SK-N-SH (cell line): Measurements from ENCODE around the gene GSK3A.

ENCODE experiments used
- CHD2 ChIP-seq: fragments of 150-350 bp; IDR thresholded peaks from 2 replicates; pipeline ENCODE4 v1.6.1; 2018; ENCODE audit warnings: low read length; ENCODE audit not compliant: partially characterized antibody
- ELF1 ChIP-seq: IDR thresholded peaks from 2 replicates; pipeline ENCODE4 v1.4.0; 2012
- EZH2phosphoT487 ChIP-seq: fragments of 200-600 bp; sonication (generic); IDR thresholded peaks from 2 replicates; pipeline ENCODE4 v1.6.1; 2017; ENCODE audit warnings: low read depth, mixed run types, mild to moderate bottlenecking, antibody characterized with exemption, moderate library complexity, borderline replicate concordance
- JUND ChIP-seq: IDR thresholded peaks from 2 replicates; pipeline ENCODE4 v1.4.0; 2012
- MXI1 ChIP-seq: IDR thresholded peaks from 2 replicates; pipeline ENCODE4 v1.6.1; 2012; ENCODE audit warnings: mild to moderate bottlenecking, low read depth, low read length, improper control_type of control experiment
- NFIC ChIP-seq: IDR thresholded peaks from 2 replicates; pipeline ENCODE4 v1.4.0; 2012; ENCODE audit warnings: borderline replicate concordance
- POLR2AphosphoS5 ChIP-seq: IDR thresholded peaks from 2 replicates; pipeline ENCODE4 v1.6.1; 2012; ENCODE audit warnings: low read depth, low read length
- TAF1 ChIP-seq: IDR thresholded peaks from 2 replicates; pipeline ENCODE4 v1.6.1; 2012; ENCODE audit warnings: low read depth, mild to moderate bottlenecking, low read length, moderate library complexity, borderline replicate concordance
- TF ChIP-seq, protein P1 (sequence below): fragments of 150-350 bp; IDR thresholded peaks from 2 replicates; pipeline ENCODE4 v1.6.1; 2017; ENCODE audit warnings: antibody characterized with exemption, low read length, low read depth, borderline replicate concordance

DNA sequence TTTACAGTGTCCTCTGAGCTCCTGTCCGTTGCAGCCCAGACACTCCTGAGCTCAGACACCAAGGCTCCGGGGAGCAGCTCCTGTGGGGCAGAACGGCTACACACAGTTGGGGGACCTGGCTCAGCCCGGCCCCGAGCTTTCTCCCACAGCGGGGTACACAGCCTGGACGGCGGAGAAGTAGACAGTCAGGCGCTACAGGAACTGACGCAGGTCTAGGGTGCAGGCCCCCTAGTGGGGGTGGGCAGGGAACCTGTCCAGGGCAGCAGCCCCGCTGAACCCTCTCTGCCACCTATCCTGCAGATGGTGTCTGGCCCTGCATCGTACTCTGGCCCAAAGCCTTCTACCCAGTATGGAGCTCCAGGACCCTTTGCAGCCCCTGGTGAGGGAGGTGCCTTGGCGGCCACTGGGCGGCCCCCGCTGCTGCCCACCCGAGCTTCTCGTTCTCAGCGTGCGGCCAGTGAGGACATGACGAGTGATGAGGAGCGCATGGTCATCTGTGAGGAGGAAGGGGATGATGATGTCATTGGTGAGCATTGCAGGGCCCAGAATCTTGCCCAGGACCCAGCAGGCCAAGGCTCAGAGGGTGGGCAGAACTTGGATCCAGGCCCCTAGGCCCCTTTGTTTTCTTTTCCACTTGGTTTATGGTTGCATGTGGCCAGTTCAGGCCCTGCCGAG is 46.6 kb upstream of the GSK3A start:
- TF ChIP-seq POLR2AphosphoS5 (no peak), JUND (no peak), CHD2 (no peak), NFIC (no peak), EZH2phosphoT487 (no peak), ELF1 (no peak), MXI1 (no peak), TAF1 (no peak)
- TF ChIP-seq, protein P1, sequence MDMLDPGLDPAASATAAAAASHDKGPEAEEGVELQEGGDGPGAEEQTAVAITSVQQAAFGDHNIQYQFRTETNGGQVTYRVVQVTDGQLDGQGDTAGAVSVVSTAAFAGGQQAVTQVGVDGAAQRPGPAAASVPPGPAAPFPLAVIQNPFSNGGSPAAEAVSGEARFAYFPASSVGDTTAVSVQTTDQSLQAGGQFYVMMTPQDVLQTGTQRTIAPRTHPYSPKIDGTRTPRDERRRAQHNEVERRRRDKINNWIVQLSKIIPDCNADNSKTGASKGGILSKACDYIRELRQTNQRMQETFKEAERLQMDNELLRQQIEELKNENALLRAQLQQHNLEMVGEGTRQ: no peak
